ENCODE data around the gene AFP. TPM values are rescaled to one million over a fixed set of nuclear protein-coding genes. Genes with fewer than 3 reads are reported as not detected.

AFP gene
- total and polyA plus RNA-seq, 9 of the 15 experiments (the other 6 are each of a cell fraction or from before 2014, with no cell fraction given): 0.47 to 6.2 (median 3.0) TPM

- no peak for TF ChIP-seq STAT6 (CRISPR knock-in tag; IDR thresholded peaks at IDR 0.05)
Observed at GRCh38 chr4:73419106-73420038, 16.6 kb upstream of the AFP start (continued).

GRCh38 chr4:73420615-73421014 lies 15.4 kb upstream of the AFP start:
- POLR2A ChIA-PET: interaction anchor here (1.1 kb wide), 1 partner anchor 8 kb away, joined by 3 read pairs; no protein-coding TSS in a partner anchor
- CTCF ChIA-PET (ENCODE audit: low intra/inter-chr PET ratio): no interaction called here
- Histone ChIP-seq H3K4me2 (ENCODE audit: insufficient read depth, low read length) (no peak overlapping the region), H3K9me1 (ENCODE audit: control insufficient read depth, insufficient read depth, low read length) (no peaks in the 10 kb centered on the region), H3K36me3 (ENCODE audit: control insufficient read depth, insufficient read depth, low read length) (no peaks in the 10 kb centered on the region), H3K4me3 (no peak overlapping the region), H3K9me3 (replicated peaks; ENCODE audit: control insufficient read depth, insufficient read depth, low read depth, low read length) (no peaks in the 10 kb centered on the region), H3K9ac (ENCODE audit: insufficient read depth in 1 of 2, low read depth in 2 of 2, low read length in 2 of 2) (no peak overlapping the region), H3K27me3 (ENCODE audit: control insufficient read depth in 2 of 2, insufficient read depth in 2 of 2, low read length in 2 of 2) (no peaks in the 10 kb centered on the region), H3K27ac (ENCODE audit: extremely low read depth, low read depth, low read length) (no peak overlapping the region), H4K20me1 (replicated peaks; ENCODE audit: control insufficient read depth, insufficient read depth, low read length) (no peaks in the 10 kb centered on the region), H2AFZ (ENCODE audit: low read depth, low read length) (no peak overlapping the region), H3K4me1 (replicated peaks in 1 of 2; ENCODE audit: control insufficient read depth in 2 of 2, insufficient read depth in 2 of 2, low read length in 2 of 2) (no peaks in the 10 kb centered on the region), H3K79me2 (ENCODE audit: control insufficient read depth, insufficient read depth, low read length) (no peaks in the 10 kb centered on the region)
- BruUV-seq (replicated peaks): no TSS peak
- no peak for ATAC-seq
- in situ Hi-C loops (cut with MboI): no loop called here
- FAIRE-seq: no peak
- 84% methylated on average over 2 of the region's 2 CpGs for WGBS (ENCODE audit: insufficient coverage, low coverage, missing lambda C conversion rate)
- no peak for DNase-seq (ENCODE audit: extremely low read depth in 1 of 4, low spot score in 3 of 4)
- intact Hi-C loops (cut with micrococcal nuclease): no loop called here
- no peak for TF ChIP-seq ZNF121 (CRISPR knock-in tag; conservative IDR thresholded peaks at IDR 0.05)
- no peak for TF ChIP-seq ILK (tag; IDR thresholded peaks at IDR 0.05; ENCODE audit: borderline replicate concordance, low read depth)
- no peak for TF ChIP-seq ATF2 (CRISPR knock-in tag; IDR thresholded peaks at IDR 0.05)
- no peak for TF ChIP-seq GABPA (tag; conservative IDR thresholded peaks at IDR 0.05; ENCODE audit: low read depth)
- TF ChIP-seq ZNF124 (CRISPR knock-in tag; IDR thresholded peaks at IDR 0.05): no peak
- TF ChIP-seq ZMIZ1 (IDR thresholded peaks at IDR 0.05; ENCODE audit: low read depth in 2 of 2, low read length in 2 of 2): no peak
- no peak for TF ChIP-seq ZBTB26 (CRISPR knock-in tag; IDR thresholded peaks at IDR 0.05)
- no peak for TF ChIP-seq ZNF316 (IDR thresholded peaks at IDR 0.05)
